Measurements from ENCODE around the gene CWH43.
"Not testable (repeated sequence)": the region's sequence is repeated elsewhere in the genome, so short reads cannot be mapped to it uniquely, and the experiment has no call there.

GRCh38 chr4:49098034-49098759 lies 112.1 kb downstream of the CWH43 start:
- not testable (repeated sequence) for TF ChIP-seq CTCF (IDR thresholded peaks at IDR 0.05); POLR2AphosphoS5 (IDR thresholded peaks at IDR 0.05; ENCODE audit: low read depth, low read length); TCF12 (IDR thresholded peaks at IDR 0.05); FOXM1 (IDR thresholded peaks at IDR 0.05; ENCODE audit: low read depth); EP300 (IDR thresholded peaks at IDR 0.05; ENCODE audit: borderline replicate concordance in 1 of 2, low read depth in 1 of 2, low read length in 1 of 2); GATA2 (CRISPR knock-in tag; IDR thresholded peaks at IDR 0.05); SIN3A (IDR thresholded peaks at IDR 0.05; ENCODE audit: borderline replicate concordance, low read depth, low read length)
